ENCODE results near the gene CARMIL1. TPM values are rescaled to one million over a fixed set of nuclear protein-coding genes. Genes with fewer than 3 reads are reported as not detected.

CARMIL1 gene
- total RNA-seq, 2 experiments from 2014 or later, result 3.9 to 4.7 TPM

DNA sequence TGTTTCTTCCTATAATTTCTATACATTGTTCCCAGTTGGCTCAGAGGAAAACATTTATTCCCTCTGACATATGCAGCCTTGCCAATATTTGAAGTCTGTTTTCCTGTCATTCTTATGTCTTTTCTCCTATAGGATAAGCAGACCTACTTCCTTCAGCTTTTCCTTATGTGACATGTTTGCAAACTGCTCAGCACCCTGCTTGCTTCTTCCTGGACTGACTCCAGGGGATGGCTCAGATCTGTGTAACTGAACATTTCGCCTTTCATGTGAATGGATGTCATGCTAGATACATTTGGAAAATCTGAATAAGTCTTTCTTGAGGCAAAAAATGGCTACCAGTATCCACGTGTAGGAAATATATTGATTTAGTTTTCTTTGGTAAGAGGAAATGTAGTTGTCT is 113.2 kb downstream of the CARMIL1 start:
- Mint-ChIP-seq H3K4me1 (ENCODE audit: low read depth) (peaks cover 17% of the 10 kb centered on the region), H3K4me3 (no peak overlapping the region), H3K27ac (no peak overlapping the region), H3K9me3 (no peaks in the 10 kb centered on the region), H3K27me3 (no peaks in the 10 kb centered on the region), H3K36me3 (ENCODE audit: low read depth) (no peaks in the 10 kb centered on the region)
- Histone ChIP-seq H3K36me3 (ENCODE audit: insufficient read depth, low read length) (no peaks in the 10 kb centered on the region), H3K27me3 (ENCODE audit: control insufficient read depth in 1 of 2, insufficient read depth in 2 of 2, low read length in 2 of 2) (no peaks in the 10 kb centered on the region), H3K4me3 (ENCODE audit: low read length) (no peak overlapping the region), H3K27ac (ENCODE audit: low read depth in 1 of 2, low read length in 2 of 2) (no peak overlapping the region), H3K9me3 (ENCODE audit: control insufficient read depth in 1 of 2, insufficient read depth in 1 of 2, low read length in 2 of 2) (no peaks in the 10 kb centered on the region), H3K4me1 (ENCODE audit: insufficient read depth, low read length) (no peaks in the 10 kb centered on the region)
- TF ChIP-seq CTCF (IDR thresholded peaks at IDR 0.05), result no peak
- intact Hi-C loops (cut with DNase I, micrococcal nuclease), result no loop called here
- ATAC-seq (ENCODE audit: poor library complexity) (no peak), DNase-seq (no peak)
- ChIA-PET CTCF (no interaction called here), POLR2A (no interaction called here)

DNA sequence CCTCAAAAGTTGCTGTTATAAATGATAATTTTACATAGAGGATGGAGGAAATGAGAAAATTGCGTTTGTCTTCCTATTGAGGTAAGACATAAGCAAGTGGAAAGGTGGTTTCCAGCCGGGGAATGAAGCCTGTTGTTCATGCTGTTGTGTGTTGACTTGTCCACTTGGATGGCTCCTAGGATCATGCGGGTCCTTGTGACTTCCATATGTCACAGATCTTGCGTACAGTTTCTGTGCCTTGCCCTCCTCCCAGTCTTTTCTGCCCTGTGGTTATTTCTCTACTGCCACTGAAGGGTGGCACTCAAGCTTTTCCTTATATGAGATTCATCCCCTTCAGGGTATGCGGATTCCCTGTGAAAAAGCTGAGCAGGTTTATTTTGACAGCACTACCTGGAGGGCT is 116.6 kb downstream of the CARMIL1 start:
- no peak for TF ChIP-seq CTCF (IDR thresholded peaks at IDR 0.05)
- Histone ChIP-seq H3K9me3 (ENCODE audit: control insufficient read depth in 1 of 2, insufficient read depth in 1 of 2, low read length in 2 of 2) (no peaks in the 10 kb centered on the region), H3K4me1 (ENCODE audit: insufficient read depth, low read length) (no peaks in the 10 kb centered on the region), H3K27me3 (ENCODE audit: control insufficient read depth in 1 of 2, insufficient read depth in 2 of 2, low read length in 2 of 2) (no peaks in the 10 kb centered on the region), H3K27ac (ENCODE audit: low read depth in 1 of 2, low read length in 2 of 2) (no peak overlapping the region), H3K4me3 (ENCODE audit: low read length) (no peak overlapping the region), H3K36me3 (ENCODE audit: insufficient read depth, low read length) (no peaks in the 10 kb centered on the region)
- no peaks in the 10 kb centered on the region for H3K36me3 Mint-ChIP-seq (ENCODE audit: low read depth)
- DNase-seq (no peak), ATAC-seq (ENCODE audit: poor library complexity) (no peak)
- H3K4me1 Mint-ChIP-seq (ENCODE audit: low read depth), result no peaks in the 10 kb centered on the region
- intact Hi-C loops (cut with DNase I, micrococcal nuclease), result no loop called here
- no peak overlapping the region for H3K4me3 Mint-ChIP-seq
- H3K27ac Mint-ChIP-seq, result no peak overlapping the region
- H3K27me3 Mint-ChIP-seq, result no peaks in the 10 kb centered on the region
- POLR2A ChIA-PET, result interaction anchor here (0.5 to 1.4 kb wide), 2 partner anchors 9 to 12 kb away, joined by 3 to 4 read pairs; no protein-coding TSS in a partner anchor
- CTCF ChIA-PET, result no interaction called here
- H3K9me3 Mint-ChIP-seq, result no peaks in the 10 kb centered on the region

DNA sequence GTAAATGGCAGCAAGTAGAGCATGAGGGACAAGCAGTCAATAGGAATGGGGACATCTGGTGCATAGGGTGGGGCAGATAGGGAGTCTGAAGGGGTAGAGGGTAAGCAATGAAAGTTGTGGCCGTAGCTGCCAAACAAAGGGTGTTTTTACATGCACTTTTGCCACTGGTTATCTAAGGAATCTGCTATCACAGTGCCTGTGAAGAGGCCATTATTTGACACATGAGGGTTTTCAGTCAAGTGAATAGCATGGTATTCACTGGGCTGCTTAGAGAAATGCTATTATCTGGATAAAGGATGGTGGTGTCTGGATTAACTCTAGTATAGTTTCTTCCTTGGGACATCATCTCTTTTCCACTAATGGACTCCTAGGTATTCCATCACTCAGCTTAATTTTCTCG is 118.2 kb downstream of the CARMIL1 start:
- DNase-seq (no peak), ATAC-seq (ENCODE audit: poor library complexity) (no peak)
- no peak overlapping the region for H3K4me3 Mint-ChIP-seq
- Histone ChIP-seq H3K4me1 (ENCODE audit: insufficient read depth, low read length) (no peaks in the 10 kb centered on the region), H3K27me3 (ENCODE audit: control insufficient read depth in 1 of 2, insufficient read depth in 2 of 2, low read length in 2 of 2) (no peaks in the 10 kb centered on the region), H3K9me3 (ENCODE audit: control insufficient read depth in 1 of 2, insufficient read depth in 1 of 2, low read length in 2 of 2) (no peaks in the 10 kb centered on the region), H3K27ac (ENCODE audit: low read depth in 1 of 2, low read length in 2 of 2) (no peak overlapping the region), H3K4me3 (ENCODE audit: low read length) (no peak overlapping the region), H3K36me3 (ENCODE audit: insufficient read depth, low read length) (no peaks in the 10 kb centered on the region)
- H3K27me3 Mint-ChIP-seq, result no peaks in the 10 kb centered on the region
- no peak overlapping the region for H3K27ac Mint-ChIP-seq
- H3K4me1 Mint-ChIP-seq (ENCODE audit: low read depth), result no peaks in the 10 kb centered on the region
- CTCF ChIA-PET, result interaction anchor here (1.2 kb wide), 1 partner anchor 15 kb away, joined by 3 read pairs; no protein-coding TSS in a partner anchor
- no peaks in the 10 kb centered on the region for H3K36me3 Mint-ChIP-seq (ENCODE audit: low read depth)
- intact Hi-C loops (cut with DNase I, micrococcal nuclease), result no loop called here
- no peaks in the 10 kb centered on the region for H3K9me3 Mint-ChIP-seq
- POLR2A ChIA-PET, result interaction anchor here (1.0 kb wide), 1 partner anchor 119 kb away, joined by 3 read pairs; no protein-coding TSS in a partner anchor
- no peak for TF ChIP-seq CTCF (IDR thresholded peaks at IDR 0.05)

Measured in CD4-positive, alpha-beta T cell (primary cell).